Stimulated activated CD4-positive, alpha-beta T cell treated with anti-CD3 and anti-CD28 coated beads, Interleukin-1b, Interleukin-23, amount 100 ng/mL, for 48 hours (primary cell): ENCODE results near the gene OR10K1.
"Not testable (repeated sequence)": the region's sequence is repeated elsewhere in the genome, so short reads cannot be mapped to it uniquely, and the experiment has no call there.

Experiments used
- DNase-seq: peaks from one replicate; pipeline ENCODE4 v3.0.0-alpha.2; 2020

OR10K1 gene, protein sequence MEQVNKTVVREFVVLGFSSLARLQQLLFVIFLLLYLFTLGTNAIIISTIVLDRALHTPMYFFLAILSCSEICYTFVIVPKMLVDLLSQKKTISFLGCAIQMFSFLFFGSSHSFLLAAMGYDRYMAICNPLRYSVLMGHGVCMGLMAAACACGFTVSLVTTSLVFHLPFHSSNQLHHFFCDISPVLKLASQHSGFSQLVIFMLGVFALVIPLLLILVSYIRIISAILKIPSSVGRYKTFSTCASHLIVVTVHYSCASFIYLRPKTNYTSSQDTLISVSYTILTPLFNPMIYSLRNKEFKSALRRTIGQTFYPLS

DNA sequence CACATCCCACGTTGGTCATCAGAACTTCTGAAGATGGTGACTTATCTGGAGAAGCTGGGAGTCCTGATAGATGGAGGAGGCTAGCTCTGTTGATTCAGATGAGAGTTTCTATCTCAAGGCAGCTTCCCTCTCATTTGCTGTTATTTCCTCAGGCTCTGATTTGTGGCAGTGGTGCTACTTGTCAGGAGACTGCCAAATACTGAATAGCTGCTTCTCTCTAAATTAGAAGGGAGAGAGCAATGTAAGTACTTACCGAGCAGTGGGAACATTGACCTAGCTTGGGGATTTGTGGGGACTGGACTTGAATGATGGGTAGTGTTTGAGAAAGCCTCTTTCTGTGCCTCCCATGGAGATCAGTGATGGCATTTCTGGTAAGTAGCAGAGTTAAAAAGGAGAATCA, at the start of gene OR10K1:
TSS of gene OR10K1 (plus strand) at position 301 of the 400 bp plus-strand sequence. CDS start 3,728 bp downstream, outside the sequence.
- no peak for DNase-seq

DNA sequence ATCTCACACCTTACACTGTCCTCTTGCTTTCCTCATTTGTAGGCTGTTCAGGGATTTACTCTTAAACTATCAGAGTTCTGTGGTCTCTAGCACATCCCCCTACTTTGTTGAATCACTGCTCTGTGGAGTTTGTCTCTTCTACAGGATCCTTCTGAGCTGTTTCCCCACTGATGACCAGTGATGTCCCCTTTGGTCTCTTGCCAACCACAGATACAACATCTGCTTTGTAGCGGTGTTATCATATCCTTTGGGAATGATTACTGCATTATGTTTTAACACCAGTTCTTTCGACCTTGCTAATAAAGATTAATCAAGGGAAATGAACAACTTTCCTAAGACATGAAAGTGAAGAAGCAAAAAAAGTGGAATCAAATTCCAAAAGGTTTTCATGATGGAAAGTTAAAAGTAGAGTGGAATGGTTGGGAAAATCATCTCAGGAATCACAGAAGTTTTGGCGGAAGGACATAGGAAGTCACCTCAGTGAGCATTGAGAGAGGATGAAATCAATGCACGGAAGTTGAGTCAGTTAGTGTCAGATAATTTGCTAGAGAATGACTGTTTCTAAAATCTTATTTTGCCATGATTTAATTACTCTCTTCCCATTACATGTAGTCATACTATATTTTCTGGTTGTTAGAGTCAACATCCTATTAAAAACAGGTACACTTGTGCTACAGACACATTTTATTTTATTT, 46.8 kb upstream of the OR10K1 start:
- no peak for DNase-seq

DNA sequence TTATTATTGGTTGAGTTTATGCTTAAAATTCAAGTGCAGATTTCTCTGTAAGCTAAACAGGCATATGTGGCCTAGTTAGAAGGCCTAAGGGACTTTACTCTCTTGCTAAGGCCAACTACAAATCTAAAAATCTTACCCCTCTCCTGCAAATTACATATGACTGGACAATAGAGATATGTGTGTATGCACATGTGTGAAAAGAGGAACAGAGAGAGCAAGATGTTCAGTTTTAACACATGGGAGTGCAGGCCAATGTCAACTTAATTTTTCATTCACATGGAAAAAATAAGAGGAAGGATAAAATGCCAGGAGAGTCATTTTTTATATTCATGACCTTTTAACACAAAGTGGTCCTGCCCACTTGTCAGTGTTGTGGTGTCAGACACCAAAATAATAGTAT, 44.0 kb upstream of the OR10K1 start:
- DNase-seq, result no peak

DNA sequence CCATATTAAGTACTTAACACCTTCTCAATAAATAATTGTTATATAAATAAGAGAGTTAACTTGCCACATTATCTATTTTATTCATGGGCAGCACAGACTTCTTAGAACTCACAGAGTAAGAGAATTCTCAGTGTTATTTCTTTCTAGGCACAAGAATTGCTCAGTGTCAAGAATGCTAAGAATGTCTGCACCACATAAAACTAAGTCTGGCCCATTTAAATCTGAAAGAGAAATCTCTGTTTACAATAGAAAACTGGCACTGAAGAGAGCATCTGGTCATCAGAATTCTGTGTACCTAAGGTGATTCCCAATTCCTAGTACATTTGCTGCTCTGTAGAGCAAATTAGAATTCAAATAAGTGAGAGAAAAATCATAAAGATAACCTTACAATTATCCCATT, 39.4 kb upstream of the OR10K1 start:
- no peak for DNase-seq

DNA sequence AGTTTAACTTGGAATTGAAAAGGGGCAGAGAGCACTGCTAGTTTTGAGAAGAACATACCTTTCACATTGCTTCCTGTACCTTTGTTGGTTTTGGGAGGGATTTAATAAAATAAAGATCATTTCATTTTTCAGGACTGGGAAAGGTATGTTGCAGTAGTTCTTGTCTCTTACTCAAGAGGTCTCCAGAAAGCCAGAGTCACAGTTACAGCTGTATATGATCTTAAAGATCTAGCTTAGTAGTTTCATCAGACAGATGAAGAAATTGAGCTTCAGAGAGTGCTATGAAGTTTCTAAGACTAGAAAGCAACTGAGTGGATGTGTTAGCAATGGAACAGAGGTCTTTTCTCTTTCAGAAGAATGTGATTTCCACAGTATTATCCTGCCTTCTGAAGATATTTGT, 36.6 kb upstream of the OR10K1 start:
- no peak for DNase-seq

DNA sequence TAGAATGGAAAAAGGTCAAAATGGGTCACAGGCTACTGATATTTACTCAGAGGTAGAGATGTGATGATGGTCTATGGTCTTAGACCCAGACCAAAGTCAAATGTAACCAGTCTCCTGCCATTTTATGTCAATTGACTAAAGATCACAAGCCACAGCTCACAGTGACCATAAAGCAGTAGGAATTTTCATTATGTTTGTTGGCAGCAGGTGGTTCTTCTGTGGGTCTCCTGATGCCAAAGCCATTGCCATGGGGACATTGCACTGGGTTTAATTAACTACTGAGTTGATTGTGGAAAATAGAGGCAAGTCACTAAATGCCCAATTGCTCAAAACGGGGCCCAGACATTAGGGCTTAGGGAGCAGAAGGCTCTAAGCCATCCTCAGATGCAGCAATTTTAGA, 35.5 kb upstream of the OR10K1 start, which contains the start of gene OR10K2:
TSS of gene OR10K2 (minus strand) at position 101 of the 400 bp plus-strand sequence. CDS start 5,371 bp downstream, outside the sequence.
- no peak for DNase-seq

DNA sequence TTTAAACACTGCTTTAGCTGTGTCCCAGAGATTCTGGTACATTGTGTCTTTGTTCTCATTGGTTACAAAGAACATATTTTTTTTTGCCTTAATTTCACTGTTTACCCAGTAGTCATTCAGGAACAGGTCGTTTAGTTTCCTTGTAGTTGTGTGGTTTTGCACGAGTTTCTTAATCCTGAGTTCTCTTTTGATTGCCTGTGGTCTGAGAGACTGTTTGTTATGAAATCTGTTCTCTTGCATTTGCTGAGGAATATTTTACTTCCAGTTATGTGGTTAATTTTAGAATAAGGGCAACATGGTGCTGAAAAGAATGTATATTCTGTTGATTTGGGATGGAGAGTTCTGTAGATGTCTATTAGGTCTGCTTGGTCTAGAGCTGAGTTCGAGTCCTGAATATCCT, 31.5 kb upstream of the OR10K1 start:
- DNase-seq, result not testable (repeated sequence)

DNA sequence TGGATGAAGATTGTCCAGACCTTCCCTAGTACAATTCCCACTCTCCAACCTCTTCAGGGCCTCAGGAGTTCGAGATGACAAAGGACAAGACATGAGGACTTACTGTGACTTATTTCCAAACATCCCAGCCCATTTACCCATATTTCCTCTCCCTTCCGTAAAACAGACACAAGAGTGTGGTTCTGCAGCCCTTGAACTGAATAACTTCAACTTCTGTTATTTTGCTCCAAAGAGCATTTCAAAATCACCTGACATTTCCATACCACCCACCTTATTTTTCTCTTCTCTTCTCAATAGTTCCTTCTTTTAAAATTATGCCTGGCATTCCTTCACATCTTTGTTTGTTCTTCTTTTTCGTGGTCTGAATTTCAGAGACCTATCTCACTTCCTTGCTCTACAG, 26.9 kb upstream of the OR10K1 start:
- no peak for DNase-seq

DNA sequence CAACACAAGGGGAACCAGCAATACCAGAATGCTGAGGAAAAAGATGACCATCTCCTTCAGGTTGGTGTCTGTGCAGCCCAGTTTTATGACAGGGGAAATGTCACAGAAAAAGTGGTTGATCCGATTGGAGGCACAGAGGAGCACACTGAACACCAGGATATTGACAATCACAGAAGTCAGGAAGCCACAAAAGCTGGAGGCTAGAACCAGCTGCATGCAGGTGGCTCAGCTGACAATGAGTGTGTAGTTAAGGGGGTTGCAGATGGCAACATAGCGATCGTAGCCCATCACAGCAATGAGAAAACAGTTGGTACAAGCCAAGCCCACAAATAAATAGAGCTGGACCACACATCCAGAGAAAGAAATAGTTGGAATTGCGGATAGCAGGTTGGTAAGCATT, 16.3 kb upstream of the OR10K1 start:
- DNase-seq, result no peak

DNA sequence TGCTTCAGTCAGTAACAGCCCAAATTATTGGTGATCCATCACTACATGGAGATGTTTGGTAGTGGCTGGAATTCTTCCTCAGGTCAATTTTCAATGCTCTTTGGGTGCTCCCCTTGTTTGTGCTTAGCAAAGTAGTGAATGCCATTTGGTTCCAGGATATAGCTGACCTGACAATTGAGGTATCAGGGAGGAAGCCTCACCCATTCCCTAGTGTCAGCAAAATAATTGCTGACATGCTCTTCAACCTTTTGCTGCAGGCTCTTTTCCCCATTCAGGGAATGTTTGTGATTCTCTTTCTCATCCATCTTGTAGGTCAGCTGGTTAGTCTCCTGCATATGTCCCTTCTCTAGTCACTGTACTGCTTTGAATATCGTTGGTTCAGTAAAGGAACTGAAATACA, 7.1 kb upstream of the OR10K1 start:
- DNase-seq, result no peak

DNA sequence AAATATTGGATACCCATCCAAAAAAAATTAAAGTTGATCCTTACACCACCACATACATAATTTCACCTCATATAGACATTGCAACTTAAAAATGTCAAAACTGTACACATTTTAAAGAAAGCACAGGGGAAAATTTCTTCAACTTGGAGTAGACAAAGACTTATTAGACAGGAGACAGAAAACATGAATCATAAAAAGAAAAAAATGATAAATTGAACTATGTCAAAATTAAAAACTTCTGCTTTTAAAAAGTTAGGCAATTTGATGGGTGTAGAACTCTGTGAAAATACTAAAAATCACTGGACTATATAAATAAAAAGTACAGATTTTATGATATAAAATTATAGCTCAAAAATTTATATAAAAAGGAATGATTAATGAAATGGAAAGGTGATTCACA, 4.4 kb upstream of the OR10K1 start:
- DNase-seq, result no peak

DNA sequence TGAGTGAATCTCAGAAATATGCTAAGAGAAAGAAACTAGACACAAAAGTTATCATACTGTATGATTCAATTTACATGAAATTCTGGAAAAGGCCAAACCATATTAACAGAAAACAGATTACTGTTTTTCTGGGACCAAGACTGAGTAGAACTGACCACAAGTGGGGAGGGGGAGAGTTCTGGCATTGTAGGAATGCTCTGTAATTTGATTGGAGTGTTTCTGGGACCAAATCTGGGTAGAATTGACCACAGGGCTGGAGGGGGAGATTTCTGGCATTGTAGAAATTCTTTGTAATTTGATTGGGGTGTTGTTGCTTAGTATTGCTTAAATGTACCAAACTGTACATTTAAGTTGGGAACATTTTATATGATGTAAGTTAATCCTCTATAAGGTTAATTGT, 3.4 kb upstream of the OR10K1 start:
- no peak for DNase-seq

DNA sequence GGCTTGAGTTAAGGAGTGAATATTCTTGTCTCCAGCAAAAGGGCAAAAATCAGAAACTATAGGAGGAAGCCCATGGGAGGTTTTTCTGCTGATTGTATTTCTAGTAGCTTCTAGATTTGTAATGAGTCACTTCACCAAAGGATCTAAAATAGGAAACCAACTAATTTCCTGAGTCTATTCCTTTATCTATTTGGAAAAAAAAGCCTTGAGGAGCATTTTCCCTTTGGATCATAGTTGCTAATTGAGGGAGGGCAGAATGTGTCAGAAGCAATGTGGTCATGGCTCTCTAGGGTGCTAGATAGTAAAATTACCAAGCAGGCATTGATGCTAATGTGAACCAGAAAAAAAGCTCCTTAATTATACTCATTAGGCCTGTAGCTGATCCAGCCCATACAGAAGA, 10.3 kb downstream of the OR10K1 start, which contains the start of gene OR10R2:
TSS of gene OR10R2 (plus strand) at position 301 of the 400 bp plus-strand sequence. CDS start 106 bp downstream, outside the sequence.
- no peak for DNase-seq

DNA sequence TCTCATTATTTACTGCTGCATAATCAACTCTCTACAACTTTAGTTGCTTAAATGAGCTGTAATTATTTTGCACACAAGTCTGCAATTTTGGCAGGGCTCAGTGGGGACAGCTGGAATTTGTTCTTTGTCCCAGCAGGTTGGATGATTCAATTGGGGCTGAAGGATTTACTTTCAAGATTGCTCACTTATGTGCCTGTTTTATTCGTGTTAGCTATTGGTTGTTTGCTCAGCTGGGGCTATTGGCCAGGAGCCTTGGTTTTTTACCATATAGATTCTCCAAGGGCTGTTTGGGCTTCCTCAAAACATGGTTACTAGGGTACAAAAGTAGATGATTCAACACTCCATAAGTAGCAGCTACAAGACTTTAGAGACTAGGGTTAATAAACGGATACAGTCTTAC, 23.8 kb downstream of the OR10K1 start:
- no peak for DNase-seq

DNA sequence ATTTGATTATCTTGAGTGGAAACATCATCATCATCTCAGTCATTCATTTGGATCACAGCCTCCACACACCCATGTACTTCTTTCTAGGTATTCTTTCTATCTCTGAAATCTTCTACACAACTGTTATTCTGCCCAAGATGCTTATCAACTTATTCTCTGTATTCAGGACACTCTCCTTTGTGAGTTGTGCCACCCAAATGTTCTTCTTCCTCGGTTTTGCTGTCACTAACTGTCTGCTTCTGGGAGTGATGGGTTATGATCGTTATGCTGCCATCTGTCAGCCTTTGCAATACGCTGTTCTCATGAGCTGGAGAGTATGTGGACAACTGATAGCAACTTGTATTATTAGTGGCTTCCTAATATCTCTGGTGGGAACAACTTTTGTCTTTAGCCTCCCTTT, 29.7 kb downstream of the OR10K1 start:
- DNase-seq, result no peak

DNA sequence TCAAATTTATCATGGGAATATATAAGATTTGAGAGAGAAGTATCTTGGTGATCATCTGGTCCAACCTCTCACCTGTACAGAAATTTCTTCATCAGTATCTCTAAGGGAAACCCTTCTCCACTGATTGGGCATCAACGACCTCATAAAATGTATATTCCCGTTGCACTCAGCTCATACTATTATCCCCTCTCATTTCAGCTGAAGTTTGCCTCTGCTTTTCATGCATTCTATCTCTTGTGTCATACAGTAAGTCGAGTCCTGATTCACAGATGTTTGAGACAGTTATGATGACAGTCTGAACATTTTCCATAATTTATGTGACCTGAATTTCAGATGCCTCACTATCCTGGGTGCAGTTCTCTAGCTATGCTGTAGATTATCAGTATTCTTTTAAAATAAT, 31.4 kb downstream of the OR10K1 start:
- DNase-seq, result no peak

DNA sequence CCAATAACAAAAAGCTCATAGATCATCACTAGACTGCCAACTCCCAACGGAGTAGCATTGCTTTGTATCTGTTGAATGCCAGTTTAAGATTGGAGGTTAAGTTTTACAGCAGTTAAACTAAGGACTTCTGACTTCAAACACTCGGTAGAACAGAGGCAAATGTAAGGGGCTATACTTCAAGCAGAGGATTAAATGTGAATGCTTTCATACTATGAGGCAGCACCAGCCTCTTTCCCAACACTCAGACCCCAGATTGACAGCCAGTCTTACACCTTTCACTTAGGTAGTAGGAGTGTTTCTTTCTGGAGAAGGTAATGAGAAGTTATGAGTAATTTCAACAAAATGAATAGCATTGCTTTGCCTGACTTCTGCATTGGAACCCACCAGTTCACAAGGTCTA, 33.2 kb downstream of the OR10K1 start:
- DNase-seq, result no peak

DNA sequence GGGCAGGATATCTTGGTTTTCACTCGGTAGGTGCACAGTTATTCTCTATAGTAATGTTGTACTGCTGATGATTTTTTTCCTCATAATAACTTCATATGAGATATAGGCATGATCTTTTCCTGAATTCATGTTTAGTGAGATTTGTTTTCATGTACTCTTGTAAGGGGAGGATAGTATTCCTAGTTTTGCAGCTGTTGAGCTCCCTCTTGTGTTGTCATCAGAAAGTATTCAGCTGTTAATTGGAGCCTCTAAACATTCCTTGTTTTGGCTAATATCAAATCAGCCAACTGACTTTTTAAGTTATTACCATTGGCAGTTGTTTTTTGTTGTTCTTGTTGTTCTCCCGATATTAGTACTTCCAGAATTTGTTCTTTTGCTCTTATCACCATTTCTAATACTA, 34.7 kb downstream of the OR10K1 start:
- DNase-seq, result no peak

DNA sequence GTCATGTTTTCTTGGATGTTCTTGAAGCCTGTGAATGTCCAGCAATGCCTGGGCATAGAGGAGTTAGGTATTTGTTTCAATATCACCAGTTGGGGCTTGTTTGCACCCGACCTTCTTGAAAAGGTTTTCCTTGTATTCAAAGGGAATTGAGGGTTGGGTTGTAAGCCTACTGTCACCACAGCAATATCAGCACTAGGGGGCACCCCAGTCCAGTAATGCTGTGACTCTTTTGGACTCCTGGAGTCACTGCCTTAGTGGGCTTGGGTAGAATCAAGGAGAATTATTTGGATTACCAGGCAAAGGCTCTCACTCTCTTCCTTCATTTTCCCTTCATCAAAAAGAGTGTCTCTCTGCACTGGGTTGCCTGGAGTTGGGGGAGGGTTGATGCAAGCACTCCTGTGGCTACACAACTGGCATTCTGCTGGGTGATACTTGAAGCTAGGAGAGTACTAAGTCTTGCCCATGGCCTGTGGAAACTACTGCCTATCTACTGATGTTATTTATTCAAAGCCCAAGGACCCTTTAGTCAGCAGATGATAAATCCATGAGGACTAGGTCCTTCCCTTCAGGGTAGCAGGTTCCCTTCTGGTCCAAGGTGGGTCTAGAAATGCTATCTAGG, 44.8 kb downstream of the OR10K1 start:
- peak; percentile 32 for DNase-seq

DNA sequence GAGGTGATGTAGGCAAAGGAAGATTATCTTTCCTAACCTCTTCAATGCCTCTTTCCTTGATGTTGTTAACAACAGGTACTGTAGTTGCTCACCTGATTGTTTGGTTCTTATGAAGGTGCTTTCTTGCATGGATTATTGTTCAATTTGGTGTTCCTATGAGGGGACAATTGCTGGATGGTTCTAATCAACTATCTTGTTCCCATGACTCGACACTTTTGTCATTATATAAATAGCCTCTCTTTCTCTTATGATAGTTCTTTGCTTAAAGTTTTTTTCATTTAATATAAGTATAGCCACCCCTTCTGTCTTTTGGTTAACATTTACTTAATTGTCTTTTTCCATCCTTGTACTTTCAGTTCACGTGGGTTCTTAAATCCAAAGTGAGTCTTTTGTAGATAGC, 45.9 kb downstream of the OR10K1 start:
- DNase-seq, result no peak

DNA sequence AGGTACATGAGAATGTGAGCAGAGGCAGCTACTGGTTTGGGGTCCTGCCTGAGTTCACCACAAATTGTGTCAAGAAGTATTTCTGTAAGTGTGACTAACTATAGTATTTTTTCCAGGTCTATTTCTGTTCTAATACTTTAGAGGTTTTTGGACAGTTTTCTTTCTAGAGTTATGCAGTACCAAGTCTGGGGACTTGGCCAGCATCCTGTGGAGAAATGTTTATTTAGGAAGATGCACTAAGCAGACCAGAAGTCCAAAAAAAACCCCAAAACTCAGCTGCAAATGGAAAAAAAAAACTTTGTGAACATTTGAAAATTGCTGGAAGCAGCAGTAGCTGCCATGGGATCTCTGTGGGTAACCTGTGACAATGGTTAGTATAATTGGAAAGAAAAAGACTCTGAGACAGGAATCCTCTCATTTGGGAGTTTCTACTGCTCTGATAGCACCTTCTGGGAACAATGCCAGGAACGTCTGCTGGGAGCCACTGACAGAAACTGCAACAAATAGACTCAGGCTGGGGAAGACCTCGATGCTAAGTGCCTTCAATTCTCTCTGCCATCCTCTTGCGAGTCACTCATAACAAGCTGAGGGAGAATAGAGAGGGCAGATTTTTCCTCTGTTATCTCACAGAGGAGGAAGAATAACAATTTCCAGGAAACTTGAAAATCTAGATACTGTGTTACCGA, 48.0 kb downstream of the OR10K1 start:
- DNase-seq, result no peak

DNA sequence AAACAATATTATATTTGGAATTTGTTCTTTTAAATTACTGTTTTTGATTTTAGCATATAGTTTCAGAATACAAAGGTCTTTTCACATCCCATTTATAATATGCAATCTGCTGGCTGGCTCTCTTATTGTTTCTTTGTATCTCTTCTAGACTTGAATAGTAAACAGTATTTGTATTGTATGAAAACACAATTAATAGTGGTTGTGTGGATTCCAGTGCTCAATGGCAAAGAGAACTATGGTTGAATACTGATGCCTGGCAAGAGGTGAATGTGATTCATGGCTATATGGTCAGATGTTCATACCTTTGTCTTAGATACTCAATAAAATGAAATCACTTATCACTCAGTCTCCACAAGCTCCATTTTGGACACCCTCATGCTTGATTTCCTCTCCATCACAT, 55.3 kb downstream of the OR10K1 start:
- no peak for DNase-seq
